MCF 10A (cell line): ENCODE measurements around the gene RBP5. TPM values are rescaled to one million over a fixed set of nuclear protein-coding genes. Genes with fewer than 3 reads are reported as not detected.

ENCODE experiments used
- BruUV-seq: library from RNA; stranded (reverse); fragments of 400-500 nt; replicated peaks from 2 replicates; lab custom pipeline; 2021; lab: Mats Ljungman, UMichigan
- CTCF ChIA-PET: fragments of 300-600 bp; sonication (Branson Sonifier 250); formaldehyde crosslinking; extraction: SDS; loops from one replicate; lab custom pipeline; 2021; ENCODE audit warnings: antibody characterized with exemption, inconsistent platforms; lab: Yijun Ruan, JAX
- POLR2A ChIA-PET: fragments of 300-600, 350-650 bp; sonication (Branson Sonifier 250); formaldehyde crosslinking; extraction: SDS; loops from one replicate; lab custom pipeline; 2020; ENCODE audit warnings: antibody characterized with exemption, inconsistent platforms; lab: Yijun Ruan, JAX
- DNase-seq: peaks from one replicate; pipeline ENCODE4 v3.0.0-alpha.2; 2018; ENCODE audit not compliant: unreplicated experiment
- H3K27ac Mint-ChIP-seq: one replicate; pipeline ENCODE4 v1.8.0; 2022; ENCODE audit warnings: mild to moderate bottlenecking, low read depth, mixed read lengths; ENCODE audit not compliant: unreplicated experiment
- H3K27me3 Mint-ChIP-seq: one replicate; pipeline ENCODE4 v1.8.0; 2022; ENCODE audit warnings: mixed read lengths; ENCODE audit not compliant: insufficient read depth, unreplicated experiment
- H3K36me3 Mint-ChIP-seq: one replicate; pipeline ENCODE4 v1.8.0; 2022; ENCODE audit warnings: mild to moderate bottlenecking, moderate library complexity, mixed read lengths; ENCODE audit not compliant: insufficient read depth, unreplicated experiment
- H3K4me1 Mint-ChIP-seq: one replicate; pipeline ENCODE4 v1.8.0; 2022; ENCODE audit warnings: mixed read lengths; ENCODE audit not compliant: insufficient read depth, unreplicated experiment
- H3K4me3 Mint-ChIP-seq: one replicate; pipeline ENCODE4 v1.8.0; 2022; ENCODE audit warnings: mild to moderate bottlenecking, moderate library complexity, mixed read lengths; ENCODE audit not compliant: unreplicated experiment
- H3K9me3 Mint-ChIP-seq: one replicate; pipeline ENCODE4 v1.8.0; 2022; ENCODE audit warnings: mixed read lengths; ENCODE audit not compliant: unreplicated experiment
- CTCF ChIP-seq: fragments of 200-600 bp; IDR thresholded peaks from one replicate; pipeline ENCODE4 v1.8.0; 2022; ENCODE audit warnings: antibody characterized with exemption, mild to moderate bottlenecking; ENCODE audit not compliant: unreplicated experiment
- intact Hi-C: fragments of 100-400 bp; cut with micrococcal nuclease; formaldehyde crosslinking; loops from 2 replicates; pipeline ENCODE4 v1.14.1; 2022
- total RNA-seq: library from RNA; stranded (reverse); gene quantifications from 2 replicates; pipeline ENCODE4 v1.2.3, GENCODE V29; 2022

RBP5 gene
- total RNA-seq, 1 experiment from 2014 or later, result not detected

GRCh38 chr12:7130701-7131501 is 2.2 kb upstream of the RBP5 start:
- BruUV-seq, result no TSS peak
- CTCF ChIA-PET, result interaction anchor here (0.6 to 1.3 kb wide), 3 partner anchors 13 to 59 kb away, joined by 3 to 5 read pairs (median 4); no protein-coding TSS in a partner anchor
- no peak for TF ChIP-seq CTCF
- intact Hi-C loops, result no loop called here
- H3K9me3 Mint-ChIP-seq, result no peaks in the 10 kb centered on the region
- POLR2A ChIA-PET, result no interaction called here
- peaks cover 30% of the 10 kb centered on the region for H3K36me3 Mint-ChIP-seq
- peak overlapping the region; percentile 72 for H3K4me3 Mint-ChIP-seq
- no peaks in the 10 kb centered on the region for H3K27me3 Mint-ChIP-seq
- no peak for DNase-seq
- H3K27ac Mint-ChIP-seq, result peak overlapping the region; percentile 33
- H3K4me1 Mint-ChIP-seq, result peaks cover 17% of the 10 kb centered on the region

- BruUV-seq, result no TSS peak
- peak; percentile 51 for DNase-seq
- POLR2A ChIA-PET, result interaction anchor here (0.6 to 1.1 kb wide), 2 partner anchors 17 to 112 kb away, joined by 3 to 4 read pairs; no protein-coding TSS in a partner anchor
- Mint-ChIP-seq H3K4me1 (peaks cover 17% of the 10 kb centered on the region), H3K4me3 (peak within 1 kb of the TSS; percentile 72), H3K27me3 (no peaks in the 10 kb centered on the region), H3K36me3 (peaks cover 22% of the 10 kb centered on the region), H3K27ac (peak within 1 kb of the TSS; percentile 33), H3K9me3 (no peaks in the 10 kb centered on the region)
- TF ChIP-seq CTCF, result no peak
- CTCF ChIA-PET, result interaction anchor here (0.7 to 1.3 kb wide), 2 partner anchors 14 to 60 kb away, joined by 3 to 5 read pairs; no protein-coding TSS in a partner anchor
- intact Hi-C loops, result no loop called here
These were observed 1.4 kb upstream of the RBP5 start, which contains the start of gene CLSTN3 for GRCh38 chr12:7129872-7130691. CLSTN3 (plus strand) TSS chr12:7130371; CDS start chr12:7130649, 278 bp downstream.

- intact Hi-C loops, result no loop called here
- BruUV-seq, result no TSS peak
- peak overlapping the region; percentile 72 for H3K4me3 Mint-ChIP-seq
- H3K27me3 Mint-ChIP-seq, result no peaks in the 10 kb centered on the region
- DNase-seq, result no peak
- H3K36me3 Mint-ChIP-seq, result peaks cover 15% of the 10 kb centered on the region
- POLR2A ChIA-PET, result interaction anchor here (0.6 to 1.1 kb wide), 2 partner anchors 17 to 112 kb away, joined by 3 to 4 read pairs; no protein-coding TSS in a partner anchor
- no peaks in the 10 kb centered on the region for H3K9me3 Mint-ChIP-seq
- no peak for TF ChIP-seq CTCF
- CTCF ChIA-PET, result no interaction called here
- H3K4me1 Mint-ChIP-seq, result peaks cover 17% of the 10 kb centered on the region
- H3K27ac Mint-ChIP-seq, result no peak overlapping the region
These were observed 690 bp upstream of the RBP5 start for GRCh38 chr12:7129287-7129871.
